Activated CD4-positive, CD25-positive, alpha-beta regulatory T cell treated with anti-CD3 and anti-CD28 coated beads, Interleukin-2, amount 50 U/mL, for 24 hours (primary cell): ENCODE data around the gene PNMA5.
"Not testable (repeated sequence)": the region's sequence is repeated elsewhere in the genome, so short reads cannot be mapped to it uniquely, and the experiment has no call there.

Experiments
- ATAC-seq, 2 donors: fragments of 150-1000 bp; cut with Tn5 transposase; one replicate each; pipeline ENCODE4 v1.10.0; 2021; ENCODE audit warnings: mild to moderate bottlenecking in 1 of 2, moderate library complexity in 1 of 2

PNMA5 gene

DNA sequence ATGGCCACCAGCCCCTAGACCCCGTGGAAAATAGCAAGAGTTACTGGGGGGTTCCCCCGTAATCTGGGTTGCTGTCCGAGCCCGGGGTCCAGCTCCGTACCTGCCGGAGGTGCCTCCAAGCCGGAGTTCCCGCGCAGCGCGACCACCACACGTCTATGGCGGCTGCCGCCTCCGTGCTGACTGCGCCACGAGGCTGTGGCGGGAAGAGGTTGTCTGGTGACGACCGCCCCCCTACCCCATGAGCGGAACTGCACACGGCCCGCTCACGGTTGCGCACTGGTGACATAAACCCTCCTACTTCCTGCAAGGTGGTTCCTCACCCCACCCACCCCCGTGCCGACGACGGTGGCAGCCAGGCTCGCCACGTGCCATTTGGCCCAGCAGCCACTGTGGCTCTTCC is at the start of gene PNMA5:
Gene PNMA5 (minus strand): TSS at position 184 of the 400 bp plus-strand sequence. CDS start 2,518 bp downstream, outside the sequence.
- no peak for ATAC-seq

DNA sequence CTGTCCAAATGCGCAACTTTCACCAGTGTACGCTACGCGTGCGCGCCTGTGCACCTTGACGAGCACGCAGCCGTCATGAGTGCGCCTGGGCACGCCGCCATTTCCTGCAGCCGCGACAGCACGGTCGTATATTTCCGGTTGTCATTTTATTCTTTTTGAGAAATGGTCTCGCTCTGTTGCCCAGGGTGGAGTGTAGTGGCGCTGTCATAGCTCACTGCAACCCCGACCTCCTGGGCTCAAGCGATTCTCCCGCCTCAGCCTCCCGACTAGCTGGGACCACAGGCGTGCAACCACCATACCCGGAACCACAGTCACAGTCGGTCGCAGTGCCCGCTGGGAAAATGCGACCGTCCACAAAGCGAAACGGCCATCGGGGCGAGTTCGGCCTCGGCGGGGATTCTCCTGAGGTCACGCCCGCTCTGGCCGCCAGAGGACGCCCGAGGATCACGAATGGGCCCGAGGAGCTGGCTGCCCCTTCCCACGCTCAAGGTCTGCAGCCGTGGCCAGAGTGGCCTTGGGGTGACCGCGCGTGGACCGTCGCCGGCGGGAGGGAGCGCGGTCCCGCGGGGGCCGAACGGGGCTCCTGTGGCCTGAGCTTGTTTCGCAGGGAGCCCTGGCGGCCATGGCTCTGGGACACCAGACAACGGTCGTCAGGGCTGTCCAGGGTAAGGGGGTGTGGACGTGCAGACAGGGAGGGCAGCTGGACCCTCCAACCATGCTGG is 38.6 kb upstream of the PNMA5 start:
- ATAC-seq = peak; percentile 75 to 78

DNA sequence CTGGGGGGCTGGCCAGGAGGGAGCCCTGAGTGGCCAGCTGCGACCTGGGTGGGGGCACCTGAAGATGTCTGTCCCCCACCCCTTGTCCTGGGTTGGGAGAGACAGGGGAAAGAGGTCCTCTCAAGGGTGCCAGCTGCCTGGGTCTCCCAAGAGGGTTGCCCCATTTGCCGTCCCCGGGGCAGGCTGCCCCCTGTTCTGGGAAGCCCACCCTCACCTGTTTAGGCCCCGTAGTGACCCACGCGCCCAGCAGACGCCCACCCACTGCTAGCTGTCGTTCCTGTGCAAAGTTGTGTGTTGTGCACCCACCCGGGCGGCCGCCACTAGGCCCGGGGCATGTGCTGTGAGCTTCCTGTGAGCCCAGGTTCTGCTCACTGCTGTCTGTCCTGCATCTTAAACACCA is 36.9 kb upstream of the PNMA5 start:
- no peak for ATAC-seq

GRCh38 chrX:153029875-153030274 is 36.0 kb upstream of the PNMA5 start:
- ATAC-seq = no peak

DNA sequence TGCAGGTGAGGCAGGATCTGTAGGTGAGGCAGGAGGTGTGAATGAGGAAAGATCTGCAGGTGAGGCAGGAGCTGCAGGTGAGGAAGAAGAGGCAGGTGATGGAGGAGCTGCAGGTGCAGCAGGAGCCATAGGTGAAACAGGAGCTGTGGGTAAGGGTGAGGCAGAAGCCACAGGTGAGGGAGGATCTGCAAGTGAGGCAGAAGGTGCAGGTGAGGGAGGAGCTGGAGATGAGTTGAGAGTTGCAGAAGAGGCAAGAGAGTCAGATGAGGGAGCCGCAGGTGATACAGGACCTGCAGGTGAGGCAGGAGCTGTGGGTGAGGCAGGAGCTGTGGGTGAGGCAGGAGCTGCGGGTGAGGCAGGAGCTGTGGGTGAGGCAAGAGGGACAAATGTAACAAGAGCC is 35.2 kb upstream of the PNMA5 start:
- no peak for ATAC-seq

GRCh38 chrX:153028487-153028886 is 34.6 kb upstream of the PNMA5 start:
- ATAC-seq = not testable (repeated sequence)

- not testable (repeated sequence) for ATAC-seq
These were observed 32.6 kb upstream of the PNMA5 start for GRCh38 chrX:153026501-153026900.

DNA sequence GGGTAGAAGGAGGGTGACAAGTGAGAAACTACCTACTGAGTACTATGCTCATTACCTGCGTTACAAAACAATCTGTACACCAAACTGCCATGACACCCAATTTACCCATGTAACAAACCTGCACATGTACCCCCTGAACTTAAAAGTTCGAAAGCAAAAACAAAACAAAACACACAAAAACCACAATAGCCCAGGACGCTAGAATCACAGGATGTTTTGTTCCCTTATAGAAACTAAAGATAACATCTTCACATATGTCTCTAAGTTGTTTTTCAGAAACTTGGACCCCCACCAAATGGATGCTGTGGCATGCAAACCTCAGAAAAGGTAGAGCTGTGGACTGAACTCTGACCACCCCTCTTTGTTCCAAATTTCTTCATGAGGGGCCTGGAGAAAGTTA is 25.2 kb upstream of the PNMA5 start:
- ATAC-seq = no peak

- ATAC-seq = not testable (repeated sequence)
These were observed 23.3 kb upstream of the PNMA5 start for GRCh38 chrX:153017174-153017573.

DNA sequence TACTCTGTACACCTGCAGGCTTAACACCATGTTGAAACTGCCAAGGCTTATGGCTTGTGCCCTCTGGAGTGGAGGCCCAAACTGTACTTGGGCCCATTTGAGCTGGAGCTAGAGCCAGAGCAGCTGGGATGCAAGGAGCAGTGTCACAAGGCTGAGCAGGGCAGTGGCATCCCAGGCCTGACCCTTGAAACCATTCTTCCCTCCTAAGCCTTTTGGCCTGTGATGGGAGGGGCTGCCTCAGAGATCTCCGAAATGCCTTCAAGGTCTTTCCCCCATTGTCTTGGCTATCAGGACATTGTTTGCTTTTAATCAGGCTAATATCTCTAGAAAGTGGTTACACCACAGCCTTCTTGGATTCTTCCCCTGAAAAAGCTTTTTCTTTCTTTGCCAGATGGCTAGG is 10.9 kb upstream of the PNMA5 start:
- ATAC-seq = no peak

DNA sequence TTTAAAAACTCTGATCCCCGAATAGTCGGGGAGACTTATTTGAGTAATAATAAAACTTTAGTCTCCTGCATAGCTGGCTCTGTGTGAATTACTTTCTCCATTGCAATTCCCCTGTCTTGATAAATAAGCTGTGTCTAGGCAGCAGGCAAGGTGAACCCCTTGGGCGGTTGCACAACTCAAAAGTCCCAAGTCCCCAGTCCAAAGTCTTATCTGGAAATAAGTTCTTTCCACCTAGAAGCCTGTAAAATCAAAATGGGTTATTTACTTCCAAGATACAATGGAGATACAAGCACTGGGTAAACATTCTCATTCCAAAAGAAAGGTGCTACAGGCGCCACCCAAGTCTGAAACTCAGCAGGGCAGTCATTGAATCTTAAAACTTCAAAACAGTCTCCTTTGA is 10.1 kb upstream of the PNMA5 start:
- ATAC-seq = no peak

GRCh38 chrX:153002182-153002581 is 8.3 kb upstream of the PNMA5 start:
- not testable (repeated sequence) for ATAC-seq

DNA sequence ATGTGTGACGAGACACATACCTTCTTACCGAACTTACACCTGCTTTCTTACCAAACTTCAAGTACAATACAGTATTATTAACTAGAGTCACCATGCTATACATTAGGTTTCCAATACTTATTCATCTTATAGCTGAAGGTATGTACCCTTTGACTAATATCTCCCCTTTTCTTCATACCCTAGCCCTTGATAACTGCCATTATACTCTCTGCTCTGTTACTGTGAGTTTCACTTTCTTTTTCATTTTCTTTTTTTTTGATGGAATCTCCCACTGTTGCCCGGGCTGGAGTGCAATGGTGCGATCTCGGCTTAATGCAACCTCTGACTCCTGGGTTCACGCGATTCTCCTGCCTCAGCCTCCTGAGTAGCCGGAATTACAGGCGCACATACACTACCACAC is 3.4 kb upstream of the PNMA5 start:
- ATAC-seq = peak; percentile 60 to 77

GRCh38 chrX:152992115-152992514 is 1.8 kb downstream of the PNMA5 start:
- ATAC-seq = no peak

GRCh38 chrX:152991123-152991522 is 2.8 kb downstream of the PNMA5 start:
- ATAC-seq = no peak

GRCh38 chrX:152989292-152989658 is 4.6 kb downstream of the PNMA5 start:
- ATAC-seq = peak; percentile 48 to 56

DNA sequence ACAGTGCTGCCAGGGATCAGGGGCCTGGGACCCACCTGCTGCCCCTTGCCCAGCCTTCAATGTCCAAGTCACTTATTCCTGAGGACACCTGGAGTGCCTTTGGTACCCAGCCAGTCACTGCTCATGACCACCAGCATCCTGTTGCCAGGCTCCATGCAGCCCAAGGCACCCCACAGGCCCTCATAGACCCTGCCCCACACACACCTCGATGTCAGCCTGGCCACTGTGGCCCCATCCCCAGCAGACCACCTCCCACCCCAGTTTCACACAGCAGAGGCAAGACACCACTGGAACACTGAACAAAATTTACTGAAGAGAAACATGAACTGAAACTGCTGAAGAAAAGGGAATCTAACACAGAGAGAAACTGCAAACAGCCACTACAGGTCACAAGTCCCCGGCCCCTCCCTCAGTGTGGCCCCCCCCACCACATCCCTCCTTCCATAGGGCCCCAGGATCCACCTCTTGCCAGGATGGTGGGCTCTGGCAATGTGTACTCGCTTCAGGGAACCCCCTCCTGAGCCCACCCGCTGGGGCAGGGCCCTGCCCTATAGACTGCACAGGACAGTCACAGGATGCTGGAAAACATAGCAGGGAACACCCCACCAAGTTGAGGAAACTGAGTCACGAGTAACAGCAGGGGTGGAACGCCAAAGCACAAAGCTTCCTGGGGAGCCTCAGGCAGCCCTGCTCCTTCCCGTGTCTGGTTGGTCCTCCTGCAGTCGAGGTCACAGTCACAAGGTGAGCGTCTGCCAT is 5.2 kb downstream of the PNMA5 start:
- peak in 1 of 2 donors; percentile 30 for ATAC-seq

- ATAC-seq = no peak
These were observed 6.1 kb downstream of the PNMA5 start for GRCh38 chrX:152987801-152988200.

DNA sequence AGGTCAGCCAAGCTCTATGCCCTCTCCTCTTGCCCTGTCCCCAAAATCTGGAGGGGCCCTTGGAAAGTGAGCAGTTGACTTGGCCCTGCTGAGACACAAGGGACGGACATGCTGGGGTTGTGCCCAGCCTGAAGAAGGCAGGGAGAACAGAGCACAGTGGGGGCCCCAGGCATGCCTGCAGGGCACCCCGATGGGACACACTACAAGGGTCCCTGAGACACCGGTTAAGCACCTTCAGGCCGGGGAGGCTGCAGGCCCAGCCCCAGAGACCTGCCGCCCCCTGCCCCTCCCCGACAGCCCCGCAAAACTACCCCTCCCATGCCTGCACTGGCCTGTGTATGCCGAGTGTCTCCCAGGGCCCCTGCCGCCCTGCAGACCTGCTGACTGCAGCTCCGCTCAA is 6.8 kb downstream of the PNMA5 start:
- not testable (repeated sequence) for ATAC-seq

DNA sequence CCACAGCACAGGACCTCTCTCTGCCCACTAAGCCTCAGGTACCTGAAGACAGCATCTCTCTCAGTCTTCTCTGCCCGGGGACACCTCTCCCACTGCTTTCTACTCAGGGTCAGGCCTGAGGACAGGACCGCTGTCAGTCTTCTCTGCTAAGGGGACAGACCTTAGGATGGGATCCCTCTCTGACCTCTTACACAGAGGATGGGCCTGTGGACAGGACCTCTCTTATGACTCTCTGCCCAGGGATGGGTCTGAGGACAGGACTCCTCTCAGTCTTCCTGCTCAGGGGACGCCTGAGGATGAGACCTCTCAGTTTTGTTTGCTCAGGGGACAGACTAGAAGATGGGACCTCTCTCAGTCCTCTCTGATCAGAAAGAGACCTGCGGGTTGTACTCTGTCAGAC is 8.5 kb downstream of the PNMA5 start:
- not testable (repeated sequence) for ATAC-seq

GRCh38 chrX:152968193-152968592 is 25.7 kb downstream of the PNMA5 start:
- no peak for ATAC-seq

GRCh38 chrX:152960115-152960514 is 33.8 kb downstream of the PNMA5 start:
- ATAC-seq = no peak

- no peak for ATAC-seq
These were observed 34.3 kb downstream of the PNMA5 start for GRCh38 chrX:152959626-152960025.
